HG03520 (cell line): Measurements from ENCODE around the gene PTPN4.
A peak's percentile ranks its signal among the peaks of the same experiment; 100 is the strongest.
"Not testable (repeated sequence)": the region's sequence is repeated elsewhere in the genome, so short reads cannot be mapped to it uniquely, and the experiment has no call there.

Source experiments
- ATAC-seq: cut with Tn5 transposase; IDR thresholded peaks from one replicate; pipeline ENCODE4 v1.9.1; 2021; ENCODE audit warnings: mild to moderate bottlenecking, moderate library complexity; ENCODE audit not compliant: unreplicated experiment

PTPN4 gene

DNA sequence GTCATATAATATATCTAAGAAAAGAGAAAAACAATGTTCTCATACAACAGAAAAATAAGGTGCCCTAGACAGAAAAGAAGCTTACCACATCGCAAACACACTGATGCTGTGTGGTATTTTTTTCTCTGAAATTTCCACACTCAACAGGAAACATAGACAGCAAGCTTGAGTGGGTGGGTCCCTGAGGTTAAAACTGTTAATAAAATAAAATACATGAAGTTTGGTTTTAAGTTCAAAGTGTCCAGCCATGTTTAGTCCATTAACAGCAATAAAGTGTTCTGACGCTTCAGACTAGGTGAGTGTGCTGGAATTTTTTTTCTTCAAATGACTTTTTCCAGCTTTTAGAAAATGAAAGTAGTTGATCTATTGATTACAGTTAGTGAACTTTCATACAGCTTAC, 169.8 kb downstream of the PTPN4 start:
- ATAC-seq = no peak

- ATAC-seq = no peak
These were observed 173.1 kb downstream of the PTPN4 start for GRCh38 chr2:119932809-119933208.

- no peak for ATAC-seq
These were observed 174.6 kb downstream of the PTPN4 start for GRCh38 chr2:119934319-119934718.

DNA sequence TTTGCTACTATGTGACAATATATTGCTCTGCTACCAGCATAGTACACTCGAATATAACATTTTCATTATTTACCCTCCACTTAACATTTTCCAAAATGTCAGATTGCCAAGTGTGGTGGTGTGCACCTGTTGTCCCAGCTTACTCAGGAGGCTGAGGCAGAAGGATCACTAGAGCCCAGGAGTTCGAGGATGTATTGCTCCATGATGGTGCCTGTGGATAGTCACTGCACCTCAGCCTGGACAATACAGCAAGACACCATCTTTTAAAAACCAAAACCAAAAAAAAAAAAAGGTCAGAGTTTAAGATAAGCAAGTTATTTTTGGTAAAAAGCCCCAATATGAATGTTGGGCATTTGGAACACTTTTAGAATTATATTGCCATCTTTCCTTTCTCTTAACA, 178.0 kb downstream of the PTPN4 start:
- no peak for ATAC-seq

DNA sequence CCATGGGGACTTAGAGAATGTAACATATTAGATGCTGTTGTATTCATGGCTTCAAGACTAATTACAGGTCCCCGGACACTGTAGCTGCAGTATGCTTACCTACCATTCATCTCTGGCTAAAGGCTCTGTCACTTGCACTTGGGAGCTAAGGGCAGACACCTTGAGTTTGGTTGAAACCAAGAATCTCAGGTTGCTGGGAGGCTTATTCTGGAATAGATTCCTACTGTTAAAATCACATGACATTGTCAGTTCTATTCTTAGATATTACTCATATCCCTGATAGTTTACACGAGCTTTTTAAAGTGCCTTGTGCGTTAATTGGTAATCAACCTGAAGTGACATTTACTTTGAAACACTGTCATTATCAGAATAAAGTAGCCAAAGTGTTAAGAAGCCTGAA, 180.2 kb downstream of the PTPN4 start:
- ATAC-seq = no peak

DNA sequence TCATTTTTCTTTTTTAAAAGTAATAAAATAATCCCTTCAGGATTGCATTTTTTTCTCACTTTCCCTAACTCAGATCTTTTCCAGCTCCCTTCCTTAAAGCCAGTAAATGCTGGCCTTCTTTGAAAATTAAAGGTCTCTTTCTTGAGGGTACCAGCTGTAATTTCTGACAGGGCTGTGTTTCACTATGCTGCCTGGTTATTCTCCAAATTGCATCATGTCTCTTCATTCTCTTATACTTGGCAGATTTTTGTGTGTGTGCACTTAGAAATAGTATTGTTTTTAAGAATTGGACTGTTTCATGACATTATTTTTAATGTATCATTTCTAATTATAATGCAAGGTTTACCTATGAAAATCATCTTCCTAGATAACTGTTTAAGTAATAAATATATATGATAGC, 181.1 kb downstream of the PTPN4 start:
- no peak for ATAC-seq

DNA sequence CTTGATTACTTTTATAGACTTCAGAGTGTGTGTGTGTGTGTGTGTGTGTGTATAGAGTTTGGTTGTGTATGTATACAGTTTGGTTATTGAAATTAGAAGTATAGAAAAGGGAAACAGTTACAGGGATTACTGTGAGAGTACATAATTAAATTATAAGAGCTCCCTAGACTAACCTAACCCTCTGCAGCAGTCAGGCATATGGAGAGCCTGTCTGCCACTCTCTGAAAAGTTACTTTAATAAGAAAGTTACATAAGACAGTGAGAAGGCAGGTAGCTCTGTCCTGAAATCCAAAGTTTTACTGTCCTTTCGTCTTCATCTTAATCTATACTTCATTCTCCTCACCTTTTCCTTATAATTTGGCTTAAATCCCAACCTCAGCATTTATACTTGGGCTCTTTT, 181.7 kb downstream of the PTPN4 start:
- no peak for ATAC-seq

DNA sequence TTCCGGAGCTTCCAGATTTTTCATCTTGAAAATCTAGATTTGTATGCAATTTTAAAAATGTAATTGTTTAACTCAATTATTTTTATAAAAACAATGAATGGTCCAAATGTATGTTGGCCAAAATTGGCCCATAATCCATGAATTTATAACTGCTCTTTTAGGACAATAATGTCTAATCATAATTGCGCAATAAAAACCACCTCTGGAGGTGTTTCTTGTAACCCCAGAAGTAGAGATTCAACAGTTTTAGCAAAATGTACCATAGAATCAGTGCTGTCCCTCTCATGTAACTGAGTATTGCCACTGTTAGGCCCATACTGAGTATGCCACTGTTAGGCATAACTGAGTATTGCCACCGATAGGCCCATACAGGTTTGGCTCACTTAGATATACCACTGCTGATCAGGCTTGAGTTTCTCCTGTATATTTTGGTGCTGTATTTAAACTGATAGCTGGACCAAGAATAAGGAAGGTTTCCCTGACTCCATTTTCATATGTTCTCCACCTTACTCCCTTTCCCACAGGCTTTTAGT, 182.3 kb downstream of the PTPN4 start:
- ATAC-seq = no peak

DNA sequence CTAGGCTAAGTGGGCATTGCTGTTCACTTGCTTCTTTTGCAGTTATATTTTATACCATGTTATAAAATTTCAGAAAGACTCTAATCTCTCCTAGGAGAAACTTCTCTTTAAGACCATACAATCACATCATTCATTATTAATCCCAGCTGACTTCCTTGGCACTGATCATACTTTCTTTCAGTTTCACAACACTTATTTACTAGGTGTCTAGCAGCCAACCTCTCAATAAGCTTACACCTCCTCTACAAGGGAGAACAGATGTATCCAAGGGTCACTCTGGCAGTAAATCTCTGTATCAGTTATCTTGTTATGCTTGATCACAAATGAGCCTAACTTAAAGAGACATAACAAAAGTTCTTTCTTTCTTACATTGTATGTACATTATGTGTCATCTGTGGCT, 183.3 kb downstream of the PTPN4 start:
- ATAC-seq = no peak

DNA sequence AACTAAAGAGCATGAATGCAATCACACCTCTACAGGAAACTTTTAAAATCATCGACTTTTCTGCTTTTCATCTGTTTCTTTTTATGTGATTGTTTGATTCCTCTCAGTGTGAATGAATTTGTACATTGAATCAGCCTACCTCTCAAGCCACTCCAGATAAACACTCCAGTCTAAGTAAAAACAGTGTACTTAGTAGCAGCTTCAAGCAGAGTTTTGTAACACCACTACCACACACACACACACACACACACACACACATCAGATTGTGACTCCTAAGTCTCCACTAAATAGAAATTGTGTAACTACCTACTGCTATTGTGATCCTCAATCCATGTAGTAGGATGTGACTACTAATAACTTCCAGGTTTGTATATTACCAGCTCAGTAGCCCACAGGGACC, 187.8 kb downstream of the PTPN4 start:
- ATAC-seq = no peak

GRCh38 chr2:119950966-119951365, 191.2 kb downstream of the PTPN4 start:
- no peak for ATAC-seq

DNA sequence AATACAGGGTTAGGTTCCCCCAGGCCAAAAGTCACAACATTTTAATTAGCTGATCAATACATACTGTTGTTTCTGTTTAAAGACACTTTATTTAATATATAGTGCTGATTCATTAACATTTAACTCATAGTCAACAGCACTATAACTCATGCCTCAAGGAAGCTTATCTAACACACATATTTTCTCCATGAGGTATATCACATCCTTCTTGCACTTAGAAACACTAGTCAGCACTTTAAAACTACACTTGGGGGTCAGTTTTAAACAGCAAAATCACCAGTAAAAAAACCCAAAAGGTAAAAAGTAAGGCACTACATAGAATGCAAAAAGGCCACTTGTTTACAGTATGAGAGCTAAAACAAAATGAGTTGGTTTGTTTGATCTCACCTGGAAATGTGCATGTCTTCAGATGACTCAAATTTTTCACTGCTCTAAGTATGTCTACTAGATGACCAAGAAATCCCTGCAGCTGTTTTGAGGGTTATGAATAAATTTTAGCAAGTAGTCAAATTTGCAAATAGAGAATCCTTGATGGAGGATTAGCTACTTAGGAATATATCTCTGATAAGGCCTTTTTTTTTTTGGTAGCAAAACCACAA, 199.0 kb downstream of the PTPN4 start:
- no peak for ATAC-seq

DNA sequence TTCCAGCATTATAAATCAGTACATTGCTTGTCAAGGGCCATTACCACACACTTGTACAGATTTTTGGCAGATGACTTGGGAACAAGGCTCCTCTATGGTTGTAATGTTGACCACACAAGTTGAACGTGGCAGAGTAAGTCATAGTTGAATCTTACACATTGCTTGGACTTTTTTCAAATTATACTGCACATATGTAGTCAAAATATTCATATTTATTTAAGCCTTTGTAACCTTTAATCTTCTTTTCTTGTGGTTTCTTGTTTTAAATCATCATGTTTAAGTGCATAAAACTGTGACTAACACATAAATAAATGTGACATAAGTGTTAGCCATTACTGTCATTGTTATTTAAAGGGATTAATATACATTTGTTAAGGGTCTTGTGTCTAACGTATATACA, 201.1 kb downstream of the PTPN4 start:
- no peak for ATAC-seq

GRCh38 chr2:119981896-119982295, 222.2 kb downstream of the PTPN4 start:
- no peak for ATAC-seq

DNA sequence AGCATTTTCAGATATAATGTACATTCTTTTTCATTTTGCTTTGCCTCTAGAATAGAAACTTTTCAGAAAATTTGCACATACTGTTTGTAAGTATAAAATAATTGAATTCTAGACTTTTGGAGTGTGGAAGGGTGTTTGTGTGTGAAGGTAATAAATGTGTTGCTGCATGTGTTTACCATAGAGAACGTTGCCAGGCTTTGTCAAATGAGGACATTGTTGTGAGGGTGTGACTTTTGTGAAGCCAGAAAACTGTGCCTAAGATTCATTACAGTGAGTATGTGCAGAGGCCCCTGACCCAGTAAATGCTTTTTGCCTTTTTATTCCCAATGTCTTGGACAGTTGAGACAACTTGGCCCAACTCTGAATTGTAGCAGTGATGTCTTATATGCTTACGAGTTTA, 222.8 kb downstream of the PTPN4 start:
- ATAC-seq = no peak

GRCh38 chr2:119983108-119983507, 223.4 kb downstream of the PTPN4 start:
- ATAC-seq = no peak

DNA sequence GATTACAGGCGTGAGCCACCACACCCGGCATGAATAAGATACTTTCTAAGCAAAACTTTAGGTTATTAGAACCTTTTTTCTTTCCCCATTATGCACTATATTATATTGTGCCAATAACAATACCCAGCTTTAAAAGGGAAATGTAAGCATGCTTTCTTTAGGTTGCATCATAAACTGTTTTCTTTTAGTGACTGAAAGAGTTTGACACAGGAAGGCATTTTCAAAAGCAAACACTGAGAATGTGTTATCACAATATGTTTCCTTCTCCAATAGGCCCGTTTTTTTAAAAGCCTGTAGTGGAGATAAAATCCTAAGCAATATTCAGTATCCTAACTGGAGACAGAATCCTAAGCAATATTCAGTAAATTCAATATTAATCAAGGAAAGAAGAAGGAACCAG, 236.4 kb downstream of the PTPN4 start:
- ATAC-seq = no peak

DNA sequence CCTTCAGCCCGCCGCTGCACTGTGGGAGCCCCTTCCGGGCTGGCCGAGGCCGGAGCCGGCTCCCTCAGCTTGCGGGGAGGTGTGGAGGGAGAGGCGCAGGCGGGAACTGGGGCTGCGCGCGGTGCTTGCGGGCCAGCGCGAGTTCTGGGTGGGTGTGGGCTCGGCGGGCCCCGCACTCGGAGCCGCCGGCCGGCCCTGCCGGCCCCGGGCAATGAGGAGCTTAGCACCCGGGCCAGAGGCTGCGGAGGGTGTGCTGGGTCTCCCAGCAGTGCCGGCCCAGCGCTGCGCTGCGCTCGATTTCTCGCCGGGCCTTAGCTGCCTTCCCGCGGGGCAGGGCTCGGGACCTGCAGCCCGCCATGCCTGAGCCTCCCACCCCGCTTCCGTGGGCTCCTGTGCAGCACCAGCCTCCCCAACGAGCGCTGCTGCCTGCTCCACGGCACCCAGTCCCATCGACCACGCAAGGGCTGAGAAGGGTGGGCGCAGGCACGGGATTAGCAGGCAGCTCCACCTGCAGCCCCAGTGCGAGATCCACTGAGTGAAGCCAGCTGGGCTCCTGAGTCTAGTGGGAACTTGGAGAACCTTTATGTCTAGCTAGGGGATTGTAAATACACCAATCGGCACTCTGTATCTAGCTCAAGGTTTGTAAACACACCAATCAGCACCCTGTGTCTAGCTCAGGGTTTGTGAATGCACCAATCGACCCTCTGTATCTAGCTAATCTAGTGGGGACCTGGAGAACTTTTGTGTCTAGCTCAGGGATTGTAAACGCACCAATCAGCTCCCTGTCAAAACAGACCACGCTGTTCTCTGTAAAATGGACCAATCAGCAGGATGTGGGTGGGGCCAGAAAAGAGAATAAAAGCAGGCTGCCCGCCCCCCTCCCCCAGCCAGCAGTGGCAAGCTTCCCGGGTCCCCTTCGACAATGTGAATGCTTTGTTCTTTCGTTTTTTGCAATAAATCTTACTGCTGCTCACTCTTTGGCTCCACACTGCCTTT, 237.5 kb downstream of the PTPN4 start:
- ATAC-seq = not testable (repeated sequence)

- no peak for ATAC-seq
These were observed 241.7 kb downstream of the PTPN4 start for GRCh38 chr2:120001471-120001870.

GRCh38 chr2:120004254-120004653, 244.5 kb downstream of the PTPN4 start:
- no peak for ATAC-seq

DNA sequence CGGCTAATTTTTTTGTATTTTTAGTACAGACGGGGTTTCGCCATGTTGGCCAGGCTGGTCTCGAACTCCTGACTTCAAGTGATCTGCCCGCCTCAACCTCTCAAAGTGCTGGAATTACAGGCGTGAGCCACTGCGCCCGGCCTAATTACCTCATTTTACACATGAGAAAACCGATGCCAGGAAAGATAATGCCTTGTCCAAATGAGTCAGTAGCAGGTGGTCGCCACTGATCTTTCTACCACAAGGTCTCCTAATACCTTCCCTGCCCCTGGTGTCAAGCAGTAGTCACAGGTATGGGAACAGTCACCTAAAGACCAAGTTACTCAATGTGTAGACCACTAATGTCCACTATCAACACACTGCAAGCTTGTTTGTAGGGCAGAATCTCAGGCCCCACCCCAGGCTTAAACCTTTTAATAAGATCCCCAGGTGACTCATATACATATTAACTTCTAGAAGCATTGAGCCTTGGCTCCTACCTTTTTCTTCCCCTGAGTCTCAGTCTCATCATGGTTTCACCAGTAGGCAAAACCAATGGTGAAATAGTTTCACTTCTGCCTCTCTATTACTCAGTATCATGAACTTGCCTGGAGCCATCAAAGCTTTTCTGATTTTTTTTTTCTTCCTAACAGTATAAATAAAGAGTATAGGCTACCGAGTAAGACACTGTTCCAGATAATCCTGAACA, 246.3 kb downstream of the PTPN4 start:
- ATAC-seq = peak; percentile 90
